Measurements from ENCODE around the gene PRH2. TPM values are rescaled to one million over a fixed set of nuclear protein-coding genes. Genes with fewer than 3 reads are reported as not detected.

Gene PRH2
- total and polyA plus RNA-seq, 2 of the 8 experiments (the other 6 are each of a cell fraction or from before 2014, with no cell fraction given) = not detected

DNA sequence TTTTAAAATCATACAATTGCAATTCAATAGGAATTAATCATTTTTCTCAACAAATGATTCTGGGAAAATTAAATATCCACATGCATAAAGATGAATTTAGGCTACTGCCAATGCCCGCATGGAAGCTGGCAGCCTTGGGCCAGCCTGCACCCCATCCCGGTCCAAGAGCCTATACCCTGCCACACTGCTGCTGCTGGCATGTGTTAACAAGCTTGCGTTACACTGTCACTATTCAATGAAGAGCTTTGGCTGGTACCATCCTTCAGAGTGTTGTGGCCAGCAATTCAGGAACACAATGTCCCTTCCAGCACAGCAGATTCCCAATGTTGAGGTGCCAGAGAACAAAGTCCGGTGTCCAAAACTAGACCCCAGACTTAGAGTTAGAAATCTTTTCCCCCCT, 23.6 kb downstream of the PRH2 start:
- H2BK15ac ChIP-seq (ENCODE audit: low read length) = no peak overlapping the region
- 98% methylated on average over 4 of the region's 4 CpGs; no CpG with 5 or more reads in 1 of the 2 experiments for WGBS, 2 experiments (ENCODE audit: extremely low coverage in 1 of 2, insufficient coverage in 1 of 2, insufficient read length in 1 of 2, insufficient replicate concordance in 2 of 2, low coverage in 1 of 2, low lambda C conversion rate in 2 of 2, missing lambda C conversion rate in 1 of 2)
- CTCF ChIA-PET (ENCODE audit: partially characterized antibody) = interaction anchor here (2.0 kb wide), 1 partner anchor 10 kb away, joined by 6 read pairs; no protein-coding TSS in a partner anchor
- TF ChIP-seq TAF7 (optimal IDR thresholded peaks at IDR 0.05; ENCODE audit: borderline replicate concordance, low read depth, low read length) (no peak), CEBPB (IDR thresholded peaks at IDR 0.05; ENCODE audit: low read depth, low read length) (no peak), BACH1 (IDR thresholded peaks at IDR 0.05; ENCODE audit: low read length) (no peak), FOSL1 (IDR thresholded peaks at IDR 0.05; ENCODE audit: insufficient read depth, low read depth, low read length) (no peak), HDAC2 (IDR thresholded peaks at IDR 0.05; ENCODE audit: borderline replicate concordance in 1 of 2, low read depth in 2 of 2, low read length in 2 of 2) (no peak), POU5F1 (IDR thresholded peaks at IDR 0.05; ENCODE audit: low read depth, low read length) (no peak), TAF1 (IDR thresholded peaks at IDR 0.05; ENCODE audit: low read depth, low read length) (no peak), ASH2L (IDR thresholded peaks at IDR 0.05; ENCODE audit: low read length) (no peak), TEAD4 (IDR thresholded peaks at IDR 0.05; ENCODE audit: low read depth, low read length) (no peak), SIN3A (conservative IDR thresholded peaks at IDR 0.05 in 1 of 2, IDR thresholded peaks at IDR 0.05 in 1 of 2; ENCODE audit: low read depth in 1 of 2, low read length in 2 of 2) (no peak), NRF1 (IDR thresholded peaks at IDR 0.05; ENCODE audit: low read depth, low read length) (no peak), SUZ12 (IDR thresholded peaks at IDR 0.05; ENCODE audit: low read length) (no peak)
- TF ChIP-seq, protein P1, sequence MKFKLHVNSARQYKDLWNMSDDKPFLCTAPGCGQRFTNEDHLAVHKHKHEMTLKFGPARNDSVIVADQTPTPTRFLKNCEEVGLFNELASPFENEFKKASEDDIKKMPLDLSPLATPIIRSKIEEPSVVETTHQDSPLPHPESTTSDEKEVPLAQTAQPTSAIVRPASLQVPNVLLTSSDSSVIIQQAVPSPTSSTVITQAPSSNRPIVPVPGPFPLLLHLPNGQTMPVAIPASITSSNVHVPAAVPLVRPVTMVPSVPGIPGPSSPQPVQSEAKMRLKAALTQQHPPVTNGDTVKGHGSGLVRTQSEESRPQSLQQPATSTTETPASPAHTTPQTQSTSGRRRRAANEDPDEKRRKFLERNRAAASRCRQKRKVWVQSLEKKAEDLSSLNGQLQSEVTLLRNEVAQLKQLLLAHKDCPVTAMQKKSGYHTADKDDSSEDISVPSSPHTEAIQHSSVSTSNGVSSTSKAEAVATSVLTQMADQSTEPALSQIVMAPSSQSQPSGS (IDR thresholded peaks at IDR 0.05; ENCODE audit: low read length) = no peak

More for the DNA sequence above, 23.6 kb downstream of the PRH2 start:
- no peak overlapping the region for H3K4ac ChIP-seq (replicated peaks; ENCODE audit: insufficient read length, low read depth, low read length)
- H3K23ac ChIP-seq (ENCODE audit: insufficient read length) = no peak overlapping the region
- H3K36me3 ChIP-seq (ENCODE audit: control insufficient read depth in 2 of 4, insufficient read depth in 4 of 4, low read length in 3 of 4) = peaks cover 0 to 7% (median 0%) of the 10 kb centered on the region in 4 experiments; a peak in 2 of 8 replicates
- no peaks in the 10 kb centered on the region for H3K4me1 ChIP-seq (replicated peaks in 1 of 4; ENCODE audit: control insufficient read depth in 3 of 4, insufficient read depth in 4 of 4, low read length in 3 of 4)
- no peaks in the 10 kb centered on the region for H3K79me1 ChIP-seq (ENCODE audit: low read depth, low read length)
- no peaks in the 10 kb centered on the region for H4K20me1 ChIP-seq (replicated peaks in 1 of 2; ENCODE audit: control insufficient read depth in 1 of 2, insufficient read depth in 2 of 2, low read length in 2 of 2)
- DNase-seq (ENCODE audit: low read depth in 1 of 2, low spot score in 2 of 2) (no peak), FAIRE-seq (no peak)
- no peak overlapping the region for H2BK120ac ChIP-seq (replicated peaks; ENCODE audit: low read depth, low read length)
- H3K9me3 ChIP-seq (ENCODE audit: insufficient read depth in 2 of 2, low read depth in 1 of 2, low read length in 1 of 2) = peaks cover 7 to 8% of the 10 kb centered on the region in 2 experiments; a peak in 2 of 4 replicates
- H3K4me2 ChIP-seq (ENCODE audit: insufficient read depth in 1 of 2, low read depth in 2 of 2, low read length in 2 of 2) = no peak overlapping the region
- no peak overlapping the region for H3K9ac ChIP-seq (replicated peaks in 1 of 4; ENCODE audit: extremely low read depth in 1 of 4, low read depth in 3 of 4, low read length in 3 of 4)
- no peak overlapping the region for H3K4me3 ChIP-seq (ENCODE audit: extremely low read depth in 1 of 4, insufficient read depth in 2 of 4, low read depth in 3 of 4, low read length in 4 of 4)
- no peak overlapping the region for H4K91ac ChIP-seq (replicated peaks; ENCODE audit: insufficient read length, low read length)
- H2BK20ac ChIP-seq (ENCODE audit: low read length) = no peak overlapping the region
- H3K27ac ChIP-seq (ENCODE audit: low read depth, low read length) = no peak overlapping the region
- no peak overlapping the region for H2AFZ ChIP-seq (ENCODE audit: low read length)
- no peak overlapping the region for H3K14ac ChIP-seq (ENCODE audit: insufficient read length)
- no peak overlapping the region for H2AK5ac ChIP-seq (ENCODE audit: low read depth, low read length)
- H2BK12ac ChIP-seq (ENCODE audit: low read depth, low read length) = no peak overlapping the region
- POLR2A ChIA-PET (ENCODE audit: partially characterized antibody) = no interaction called here
- H2BK5ac ChIP-seq (ENCODE audit: low read depth, low read length) = no peak overlapping the region
- no peak overlapping the region for H3K18ac ChIP-seq (ENCODE audit: extremely low read depth, low read length)
- H3K79me2 ChIP-seq (ENCODE audit: control insufficient read depth in 1 of 2, insufficient read depth in 2 of 2, low read length in 2 of 2) = peaks cover 0 to 3% of the 10 kb centered on the region in 2 experiments; a peak in 1 of 4 replicates
- H4K8ac ChIP-seq (ENCODE audit: extremely low read depth, insufficient read depth, low read length) = no peak overlapping the region
- no peaks in the 10 kb centered on the region for H3K23me2 ChIP-seq (ENCODE audit: low read depth, low read length)
- H4K5ac ChIP-seq (ENCODE audit: insufficient read length, low read depth, low read length) = no peak overlapping the region
- no peak overlapping the region for H3K56ac ChIP-seq (replicated peaks; ENCODE audit: insufficient read length, low read depth, low read length)
- no peaks in the 10 kb centered on the region for H3K27me3 ChIP-seq (replicated peaks in 1 of 4; ENCODE audit: control insufficient read depth in 3 of 4, extremely low read depth in 1 of 4, insufficient read depth in 3 of 4, low read length in 3 of 4)
